Sigmoid colon (tissue), 7 donors: ENCODE results near the gene LEUTX. TPM values are rescaled to one million over a fixed set of nuclear protein-coding genes. Genes with fewer than 3 reads are reported as not detected.
"Not testable (repeated sequence)": the region's sequence is repeated elsewhere in the genome, so short reads cannot be mapped to it uniquely, and the experiment has no call there.

Experiments
- DNase-seq: peaks from one replicate; pipeline ENCODE4 v3.0.0-alpha.2; 2019
- H3K27ac ChIP-seq, 4 donors: fragments of 200-600 bp; sonication (generic); one replicate each; pipeline ENCODE4 v1.5.1; 2016 to 2019; ENCODE audit warnings: mild to moderate bottlenecking in 1 of 4
- H3K27me3 ChIP-seq, 3 donors: fragments of 200-600 bp; sonication (generic); one replicate each; pipeline ENCODE4 v1.5.1; 2019; ENCODE audit warnings: mild to moderate bottlenecking in 1 of 3
- H3K36me3 ChIP-seq, 4 donors: fragments of 200-600 bp; sonication (generic); one replicate each; pipeline ENCODE4 v1.5.1; 2016 to 2019
- H3K4me1 ChIP-seq, 4 donors: fragments of 200-600 bp; sonication (generic); one replicate each; pipeline ENCODE4 v1.5.1; 2017 to 2019
- H3K4me3 ChIP-seq, 4 donors: fragments of 200-600 bp; sonication (generic); one replicate each; pipeline ENCODE4 v1.5.1; 2017 to 2019; ENCODE audit warnings: mild to moderate bottlenecking in 2 of 4, moderate library complexity in 1 of 4
- H3K9me3 ChIP-seq, 4 donors: fragments of 200-600 bp in 3 of 4; sonication (generic) in 3 of 4; one replicate each; pipeline versions ENCODE4 v1.5.1 to v1.6.1; 2013 to 2019
- EP300 ChIP-seq, 4 donors: sonication (generic); formaldehyde crosslinking; IDR thresholded peaks; one replicate each; pipeline ENCODE4 v1.6.1; 2017; ENCODE audit warnings: antibody characterized with exemption in 4 of 4
- POLR2A ChIP-seq, 2 donors: fragments of 450-650 bp; IDR thresholded peaks; one replicate each; pipeline ENCODE4 v1.6.1; 2016; ENCODE audit warnings: antibody characterized with exemption in 2 of 2, mild to moderate bottlenecking in 2 of 2, moderate library complexity in 2 of 2
- POLR2AphosphoS5 ChIP-seq, 4 donors: sonication (generic); formaldehyde crosslinking; IDR thresholded peaks; one replicate each; pipeline ENCODE4 v1.6.1; 2017; ENCODE audit warnings: antibody characterized with exemption in 4 of 4
- WGBS, 2 donors: extraction: QIAGEN DNeasy Blood & Tissue Kit; methylation state at CpG; one replicate each; pipeline ENCODE4 v1.1.7; 2013; 5-methylcytosine and 5-hydroxymethylcytosine counted together
- intact Hi-C: fragments of 100-400 bp; cut with DNase I; formaldehyde crosslinking; loops from one replicate; pipeline ENCODE4 v1.15.1; 2023
- polyA plus RNA-seq, 3 donors: library from polyadenylated mRNA; stranded (reverse); fragments of 200-250 nt; gene quantifications; one replicate each; pipeline ENCODE4 v1.2.3, GENCODE V29; 2013
- total RNA-seq, 4 donors: library from RNA; depleted of rRNA; stranded (reverse); fragments of >200 nt; gene quantifications; one replicate each; pipeline ENCODE4 v1.1.0, GENCODE V29; 2016
- TF ChIP-seq, protein P1 (sequence below), 4 experiments: fragments of 450-650 bp in 3 of 4; fragments of 200-600 bp in 1 of 4; IDR thresholded peaks; one replicate each; pipeline ENCODE4 v1.5.1; 2016 to 2019; ENCODE audit warnings: antibody characterized with exemption in 4 of 4, mild to moderate bottlenecking in 3 of 4, moderate library complexity in 2 of 4
- donor health status: healthy with polysubstance abuse.
- donor health status: Bipolar disorder and iron deficiency.
- donor health status: healthy.

The LEUTX gene
- total and polyA plus RNA-seq, 7 donors = not detected

DNA sequence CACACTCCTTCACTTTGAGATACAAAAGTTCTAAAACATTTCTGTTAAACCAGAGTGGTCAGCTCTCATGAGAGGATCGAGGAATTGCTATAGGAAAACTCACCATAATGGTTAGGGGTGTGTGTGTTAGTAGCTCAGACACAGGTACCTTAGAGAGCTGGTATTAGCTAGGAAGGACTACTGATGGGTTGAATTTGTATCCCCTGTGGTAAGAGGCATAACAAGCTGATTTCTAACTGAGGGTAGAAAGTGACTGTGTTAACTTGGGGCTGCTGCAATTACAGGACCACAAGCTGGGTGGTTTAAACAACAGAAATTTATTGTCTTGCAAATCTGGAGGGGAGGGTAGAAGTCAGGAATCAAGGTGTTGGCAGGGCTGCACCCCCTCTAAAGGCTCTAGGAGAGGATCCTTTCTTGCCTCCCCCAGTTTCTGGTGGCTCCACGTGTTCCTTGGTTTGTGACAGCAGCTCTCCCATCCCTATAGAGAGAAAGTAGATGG lies 17.4 kb downstream of the LEUTX start:
- no peaks in the 10 kb centered on the region for H3K9me3 ChIP-seq
- no peak for TF ChIP-seq EP300 (IDR thresholded peaks at IDR 0.05)
- no peak for TF ChIP-seq POLR2A (IDR thresholded peaks at IDR 0.05)
- no peak for TF ChIP-seq POLR2AphosphoS5 (IDR thresholded peaks at IDR 0.05)
- TF ChIP-seq, protein P1, sequence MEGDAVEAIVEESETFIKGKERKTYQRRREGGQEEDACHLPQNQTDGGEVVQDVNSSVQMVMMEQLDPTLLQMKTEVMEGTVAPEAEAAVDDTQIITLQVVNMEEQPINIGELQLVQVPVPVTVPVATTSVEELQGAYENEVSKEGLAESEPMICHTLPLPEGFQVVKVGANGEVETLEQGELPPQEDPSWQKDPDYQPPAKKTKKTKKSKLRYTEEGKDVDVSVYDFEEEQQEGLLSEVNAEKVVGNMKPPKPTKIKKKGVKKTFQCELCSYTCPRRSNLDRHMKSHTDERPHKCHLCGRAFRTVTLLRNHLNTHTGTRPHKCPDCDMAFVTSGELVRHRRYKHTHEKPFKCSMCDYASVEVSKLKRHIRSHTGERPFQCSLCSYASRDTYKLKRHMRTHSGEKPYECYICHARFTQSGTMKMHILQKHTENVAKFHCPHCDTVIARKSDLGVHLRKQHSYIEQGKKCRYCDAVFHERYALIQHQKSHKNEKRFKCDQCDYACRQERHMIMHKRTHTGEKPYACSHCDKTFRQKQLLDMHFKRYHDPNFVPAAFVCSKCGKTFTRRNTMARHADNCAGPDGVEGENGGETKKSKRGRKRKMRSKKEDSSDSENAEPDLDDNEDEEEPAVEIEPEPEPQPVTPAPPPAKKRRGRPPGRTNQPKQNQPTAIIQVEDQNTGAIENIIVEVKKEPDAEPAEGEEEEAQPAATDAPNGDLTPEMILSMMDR (IDR thresholded peaks at IDR 0.05) = no peak
- WGBS, 2 donors = 26 to 37% methylated on average over 2 of the region's 2 CpGs
- H3K27me3 ChIP-seq = peaks cover 0 to 8% (median 0%) of the 10 kb centered on the region in 3 donors
- no peak for DNase-seq
- H3K36me3 ChIP-seq = no peaks in the 10 kb centered on the region
- H3K27ac ChIP-seq = no peak overlapping the region
- intact Hi-C loops = no loop called here
- no peaks in the 10 kb centered on the region for H3K4me1 ChIP-seq
- no peak overlapping the region for H3K4me3 ChIP-seq

DNA sequence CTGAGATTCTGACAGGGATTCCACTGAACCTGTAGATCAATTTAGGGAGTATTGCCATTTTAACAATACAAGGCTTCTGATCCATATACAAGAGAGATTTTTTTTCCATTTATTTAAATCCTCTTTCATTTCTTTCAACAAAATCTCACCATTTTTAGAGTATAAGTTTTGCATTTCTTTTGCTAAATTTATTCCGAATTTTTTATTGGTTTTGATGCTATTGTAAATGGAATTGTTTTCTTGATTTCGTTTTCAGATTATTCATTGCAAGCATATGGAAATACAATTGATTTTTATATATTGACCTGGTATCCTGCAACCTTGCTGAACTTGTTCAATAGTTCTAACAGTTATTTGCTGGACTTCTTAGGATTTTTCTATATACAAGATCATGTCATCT lies 18.4 kb downstream of the LEUTX start:
- 55 to 77% methylated on average over 2 of the region's 2 CpGs for WGBS, 2 donors

DNA sequence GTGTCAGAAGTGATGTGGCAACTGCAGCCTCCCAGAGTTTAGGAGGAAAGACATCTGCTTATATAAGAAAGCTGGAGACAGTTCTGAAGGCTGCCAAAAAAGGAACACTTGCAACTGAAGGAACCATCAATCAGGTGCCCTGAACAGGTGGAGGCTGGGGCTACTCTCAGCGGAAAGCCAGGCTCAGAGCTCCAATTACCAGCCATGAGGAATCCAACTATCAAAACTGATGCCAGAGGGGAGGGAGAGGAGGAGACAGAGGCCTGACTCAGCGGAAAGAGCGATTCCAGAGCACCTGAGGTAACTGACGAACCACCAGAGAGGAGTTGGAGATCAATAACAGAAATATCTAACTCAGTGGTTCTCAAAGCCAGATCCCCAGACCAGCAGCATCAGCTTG lies 24.3 kb downstream of the LEUTX start:
- Histone ChIP-seq H3K4me3 (no peak overlapping the region), H3K27me3 (peaks cover 0 to 22% (median 12%) of the 10 kb centered on the region in 3 donors), H3K9me3 (no peaks in the 10 kb centered on the region), H3K4me1 (no peaks in the 10 kb centered on the region), H3K36me3 (no peaks in the 10 kb centered on the region), H3K27ac (no peak overlapping the region)
- no peak for DNase-seq
- intact Hi-C loops = no loop called here
- WGBS, 2 donors = 49 to 51% methylated on average over 4 of the region's 4 CpGs
- TF ChIP-seq, protein P1 (IDR thresholded peaks at IDR 0.05) = no peak
- TF ChIP-seq EP300 (IDR thresholded peaks at IDR 0.05) = no peak
- TF ChIP-seq POLR2A (IDR thresholded peaks at IDR 0.05) = no peak
- TF ChIP-seq POLR2AphosphoS5 (IDR thresholded peaks at IDR 0.05) = no peak

More for the DNA sequence above, 18.4 kb downstream of the LEUTX start:
- TF ChIP-seq, protein P1 (IDR thresholded peaks at IDR 0.05) = no peak
- no peak for TF ChIP-seq POLR2A (IDR thresholded peaks at IDR 0.05)
- no peak for TF ChIP-seq EP300 (IDR thresholded peaks at IDR 0.05)
- TF ChIP-seq POLR2AphosphoS5 (IDR thresholded peaks at IDR 0.05) = no peak
- H3K4me1 ChIP-seq = no peaks in the 10 kb centered on the region
- H3K9me3 ChIP-seq = no peaks in the 10 kb centered on the region
- H3K4me3 ChIP-seq = no peak overlapping the region
- no peaks in the 10 kb centered on the region for H3K36me3 ChIP-seq
- intact Hi-C loops = no loop called here
- DNase-seq = no peak
- H3K27me3 ChIP-seq = peaks cover 0 to 14% (median 3%) of the 10 kb centered on the region in 3 donors
- H3K27ac ChIP-seq = no peak overlapping the region

DNA sequence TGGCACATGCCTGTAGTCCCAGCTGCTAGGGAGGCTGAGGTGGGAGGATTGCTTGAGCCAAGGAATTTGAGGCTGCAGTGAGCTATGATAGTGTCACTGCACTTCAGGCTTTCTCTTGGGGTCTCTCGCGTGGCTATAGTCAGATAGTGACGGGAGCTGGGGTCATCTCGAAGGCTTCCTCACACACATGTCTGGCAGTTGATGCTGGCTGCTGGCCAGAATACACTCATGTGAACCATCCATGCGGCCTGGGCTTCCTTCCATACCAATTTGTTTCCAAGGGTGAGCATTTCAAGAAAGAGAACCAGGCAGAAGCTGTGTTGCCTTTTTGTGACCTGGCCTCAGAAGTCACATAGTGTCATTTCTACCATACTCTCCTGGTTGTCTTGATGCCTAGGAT lies 26.4 kb downstream of the LEUTX start:
- Histone ChIP-seq H3K36me3 (no peaks in the 10 kb centered on the region), H3K27ac (no peak overlapping the region), H3K4me3 (no peak overlapping the region), H3K4me1 (no peaks in the 10 kb centered on the region), H3K9me3 (no peaks in the 10 kb centered on the region), H3K27me3 (peaks cover 0 to 18% (median 12%) of the 10 kb centered on the region in 3 donors)
- intact Hi-C loops = no loop called here
- no peak for DNase-seq
- WGBS, 2 donors = 55 to 67% methylated on average over 5 of the region's 5 CpGs
- TF ChIP-seq, protein P1 (IDR thresholded peaks at IDR 0.05) = no peak
- TF ChIP-seq EP300 (IDR thresholded peaks at IDR 0.05) (no peak), POLR2AphosphoS5 (IDR thresholded peaks at IDR 0.05) (no peak), POLR2A (IDR thresholded peaks at IDR 0.05) (no peak)

DNA sequence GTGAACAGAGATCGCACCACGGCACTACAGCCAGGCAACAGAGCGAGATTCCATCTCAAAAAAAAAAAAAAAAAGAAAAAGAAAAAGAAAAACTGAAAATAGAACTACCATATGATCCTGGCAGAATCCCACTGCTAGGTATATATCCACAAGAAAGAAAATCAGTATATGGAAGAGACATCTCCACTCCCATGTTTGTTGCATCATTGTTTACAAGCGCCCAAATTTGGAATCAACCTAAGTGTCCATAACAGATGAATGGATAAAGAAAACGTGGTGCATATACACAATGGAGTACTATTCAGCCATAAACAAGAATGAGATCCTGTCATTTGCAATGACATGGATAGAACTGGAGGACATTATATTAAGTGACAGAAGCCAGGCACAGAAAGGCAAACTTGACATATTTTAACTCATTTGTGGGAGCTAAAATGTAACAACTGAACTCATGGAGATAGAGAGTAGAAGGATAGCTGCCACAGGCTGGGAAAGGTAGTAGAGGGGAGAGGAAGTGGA lies 29.3 kb downstream of the LEUTX start:
- DNase-seq = no peak
- TF ChIP-seq POLR2A (IDR thresholded peaks at IDR 0.05) (no peak), POLR2AphosphoS5 (IDR thresholded peaks at IDR 0.05) (no peak), EP300 (IDR thresholded peaks at IDR 0.05) (no peak)
- TF ChIP-seq, protein P1 (IDR thresholded peaks at IDR 0.05) = no peak
- H3K9me3 ChIP-seq = no peaks in the 10 kb centered on the region
- H3K4me3 ChIP-seq = no peak overlapping the region
- intact Hi-C loops = no loop called here
- WGBS, 2 donors = 82 to 83% methylated on average over 5 of the region's 5 CpGs
- H3K4me1 ChIP-seq = no peaks in the 10 kb centered on the region
- H3K36me3 ChIP-seq = no peaks in the 10 kb centered on the region
- H3K27me3 ChIP-seq = peaks cover 0 to 7% (median 5%) of the 10 kb centered on the region in 3 donors
- H3K27ac ChIP-seq = no peak overlapping the region

DNA sequence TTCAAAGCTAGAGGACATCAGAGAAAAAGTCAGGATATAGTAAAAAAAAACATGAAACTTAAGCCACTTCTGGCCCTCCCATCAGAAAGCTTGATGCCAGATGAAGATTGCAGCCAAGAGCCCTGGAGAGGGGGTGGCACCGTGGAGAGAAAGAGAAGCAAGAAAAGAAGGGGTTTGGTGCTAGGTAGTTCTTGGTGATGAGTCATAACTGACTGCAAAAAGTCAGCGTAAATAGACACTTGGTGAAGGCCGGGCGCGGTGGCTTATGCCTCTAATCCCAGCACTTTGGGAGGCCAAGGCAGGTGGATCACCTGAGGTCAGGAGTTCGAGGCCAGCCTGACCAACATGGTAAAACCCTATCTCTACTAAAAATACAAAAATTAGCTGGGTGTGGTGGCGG lies 30.0 kb downstream of the LEUTX start:
- H3K4me3 ChIP-seq, H3K4me1 ChIP-seq, H3K9me3 ChIP-seq, H3K36me3 ChIP-seq, H3K27ac ChIP-seq, intact Hi-C loops, DNase-seq, H3K27me3 ChIP-seq: not testable (repeated sequence)
- WGBS, 2 donors = 80 to 84% methylated on average over 7 of the region's 7 CpGs
